ENCODE data around the gene APOD.

APOD gene

DNA sequence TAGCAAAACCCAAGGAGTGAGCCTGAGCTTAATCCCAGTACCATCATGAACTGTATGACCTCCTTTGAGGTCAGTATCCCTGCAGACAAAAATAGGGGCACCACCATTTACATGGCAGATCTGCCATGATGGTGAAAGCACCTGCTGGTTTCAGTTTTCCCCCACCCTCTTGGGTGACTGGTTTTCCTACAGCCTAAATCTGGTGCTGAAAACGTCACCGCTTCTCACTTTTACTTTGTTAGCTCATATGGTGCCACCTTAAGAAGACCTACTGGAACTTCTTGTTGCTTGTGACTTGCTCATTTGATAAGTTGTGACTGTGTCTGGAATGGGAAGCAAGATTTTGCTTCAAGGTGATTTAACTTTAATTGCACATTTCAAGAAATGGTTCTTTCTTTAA lies 45.7 kb downstream of the APOD start:
- H3K27me3 ChIP-seq = no peaks in the 10 kb centered on the region
- no peak overlapping the region for H3K4me3 ChIP-seq
- H3K27ac ChIP-seq = no peak overlapping the region
- peaks cover 0 to 52% (median 25%) of the 10 kb centered on the region in 4 donors for H3K4me1 ChIP-seq
- H3K36me3 ChIP-seq = no peaks in the 10 kb centered on the region
- TF ChIP-seq, protein P1, sequence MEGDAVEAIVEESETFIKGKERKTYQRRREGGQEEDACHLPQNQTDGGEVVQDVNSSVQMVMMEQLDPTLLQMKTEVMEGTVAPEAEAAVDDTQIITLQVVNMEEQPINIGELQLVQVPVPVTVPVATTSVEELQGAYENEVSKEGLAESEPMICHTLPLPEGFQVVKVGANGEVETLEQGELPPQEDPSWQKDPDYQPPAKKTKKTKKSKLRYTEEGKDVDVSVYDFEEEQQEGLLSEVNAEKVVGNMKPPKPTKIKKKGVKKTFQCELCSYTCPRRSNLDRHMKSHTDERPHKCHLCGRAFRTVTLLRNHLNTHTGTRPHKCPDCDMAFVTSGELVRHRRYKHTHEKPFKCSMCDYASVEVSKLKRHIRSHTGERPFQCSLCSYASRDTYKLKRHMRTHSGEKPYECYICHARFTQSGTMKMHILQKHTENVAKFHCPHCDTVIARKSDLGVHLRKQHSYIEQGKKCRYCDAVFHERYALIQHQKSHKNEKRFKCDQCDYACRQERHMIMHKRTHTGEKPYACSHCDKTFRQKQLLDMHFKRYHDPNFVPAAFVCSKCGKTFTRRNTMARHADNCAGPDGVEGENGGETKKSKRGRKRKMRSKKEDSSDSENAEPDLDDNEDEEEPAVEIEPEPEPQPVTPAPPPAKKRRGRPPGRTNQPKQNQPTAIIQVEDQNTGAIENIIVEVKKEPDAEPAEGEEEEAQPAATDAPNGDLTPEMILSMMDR (IDR thresholded peaks at IDR 0.05) = no peak
- DNase-seq = no peak
- intact Hi-C loops (cut with DNase I; ENCODE audit: low total_unique reads) = no loop called here
- H3K9me3 ChIP-seq = no peaks in the 10 kb centered on the region

DNA sequence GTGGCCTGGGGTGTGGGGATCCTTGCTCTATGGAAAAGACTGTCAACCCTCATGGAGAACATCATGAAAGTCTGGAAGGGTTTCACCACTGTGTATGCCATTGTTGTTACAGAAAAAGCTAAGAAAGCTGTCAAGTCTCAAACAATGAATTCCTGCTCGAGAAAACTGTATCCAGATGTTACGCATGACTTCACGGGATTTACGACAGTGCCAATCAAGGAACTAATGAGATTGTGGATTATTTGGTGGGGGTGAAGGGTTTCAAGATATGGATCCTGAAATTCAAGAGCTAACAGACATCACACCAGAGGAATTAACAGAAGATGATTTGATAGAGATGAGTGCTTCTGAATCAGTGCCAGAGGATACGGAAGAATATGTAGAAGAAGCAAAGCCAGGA lies 48.4 kb downstream of the APOD start:
- no peaks in the 10 kb centered on the region for H3K9me3 ChIP-seq
- H3K36me3 ChIP-seq = no peaks in the 10 kb centered on the region
- no peak overlapping the region for H3K27ac ChIP-seq
- no peaks in the 10 kb centered on the region for H3K27me3 ChIP-seq
- peaks cover 0 to 42% (median 8%) of the 10 kb centered on the region in 4 donors for H3K4me1 ChIP-seq
- H3K4me3 ChIP-seq = no peak overlapping the region
- DNase-seq = no peak
- TF ChIP-seq, protein P1 (IDR thresholded peaks at IDR 0.05) = no peak
- intact Hi-C loops (cut with DNase I; ENCODE audit: low total_unique reads) = no loop called here

DNA sequence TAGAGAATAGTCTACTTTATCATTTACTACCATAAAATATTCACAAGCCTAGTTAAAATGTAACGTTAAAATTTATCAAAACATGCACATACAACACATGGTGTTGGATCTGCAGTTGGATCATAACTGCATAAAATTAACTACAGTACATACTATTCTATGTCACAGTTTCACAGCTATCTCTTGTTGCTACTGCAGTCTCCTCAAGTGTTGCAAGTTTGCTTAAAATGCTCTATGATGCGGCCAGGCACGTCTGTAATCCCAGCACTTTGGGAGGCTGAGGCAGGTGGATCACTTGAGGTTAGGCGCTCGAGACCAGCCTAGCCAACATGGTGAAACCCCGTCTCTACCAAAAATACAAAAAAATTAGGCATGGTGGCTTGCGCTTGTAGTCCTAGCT lies 50.9 kb downstream of the APOD start:
- intact Hi-C loops (cut with DNase I; ENCODE audit: low total_unique reads) = no loop called here
- H3K27me3 ChIP-seq = no peaks in the 10 kb centered on the region
- no peak overlapping the region for H3K4me3 ChIP-seq
- H3K27ac ChIP-seq = no peak overlapping the region
- peaks cover 0 to 18% (median 1%) of the 10 kb centered on the region in 4 donors for H3K4me1 ChIP-seq
- TF ChIP-seq, protein P1 (IDR thresholded peaks at IDR 0.05) = no peak
- peaks cover 0 to 9% (median 0%) of the 10 kb centered on the region in 3 donors for H3K36me3 ChIP-seq
- DNase-seq = no peak
- no peaks in the 10 kb centered on the region for H3K9me3 ChIP-seq

DNA sequence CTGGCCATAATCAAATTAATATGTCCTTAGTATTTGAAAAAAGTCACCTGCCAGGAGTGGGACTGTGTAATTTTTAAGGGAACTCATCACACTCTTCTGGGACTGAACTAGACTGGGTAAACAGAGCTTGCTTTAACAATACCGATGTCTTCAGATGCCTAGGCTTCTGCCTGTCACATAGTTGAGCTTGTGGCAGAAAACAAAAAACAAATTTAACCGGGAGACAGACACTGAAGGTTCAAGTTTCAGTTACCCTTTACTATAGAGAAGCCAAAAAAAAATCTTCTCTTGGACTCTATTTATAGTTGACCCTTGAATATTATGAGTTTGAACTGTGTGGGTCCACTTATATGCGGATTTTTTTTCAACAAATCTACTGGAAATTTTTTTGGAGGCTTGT lies 51.4 kb downstream of the APOD start:
- intact Hi-C loops (cut with DNase I; ENCODE audit: low total_unique reads) = no loop called here
- DNase-seq = no peak
- Histone ChIP-seq H3K9me3 (no peaks in the 10 kb centered on the region), H3K36me3 (peaks cover 0 to 9% (median 0%) of the 10 kb centered on the region in 3 donors), H3K27ac (no peak overlapping the region), H3K4me1 (peaks cover 0 to 16% (median 1%) of the 10 kb centered on the region in 4 donors), H3K27me3 (no peaks in the 10 kb centered on the region), H3K4me3 (no peak overlapping the region)
- TF ChIP-seq, protein P1 (IDR thresholded peaks at IDR 0.05) = no peak

DNA sequence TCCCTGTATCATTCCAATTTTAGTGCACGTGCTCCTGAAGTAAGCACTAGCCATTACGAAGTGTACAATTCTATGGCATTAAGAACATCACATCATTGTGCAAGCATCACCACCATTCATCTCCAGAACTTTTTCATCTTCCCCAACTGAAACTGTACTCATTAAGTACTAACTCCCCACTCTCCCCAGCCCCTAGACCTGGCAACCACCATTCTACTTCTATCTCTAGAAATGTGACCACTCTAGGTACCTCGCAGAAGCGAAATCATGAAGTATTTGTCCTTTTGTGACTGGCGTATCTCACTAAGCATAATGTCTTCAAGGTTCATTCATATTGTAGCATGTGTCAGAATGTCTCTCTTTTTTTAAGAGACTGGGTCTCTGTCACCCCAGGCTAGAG lies 52.1 kb downstream of the APOD start:
- Histone ChIP-seq H3K36me3 (peaks cover 0 to 9% (median 6%) of the 10 kb centered on the region in 3 donors), H3K4me3 (no peak overlapping the region), H3K27ac (no peak overlapping the region), H3K4me1 (peaks cover 0 to 16% (median 1%) of the 10 kb centered on the region in 4 donors), H3K27me3 (no peaks in the 10 kb centered on the region), H3K9me3 (no peaks in the 10 kb centered on the region)
- intact Hi-C loops (cut with DNase I; ENCODE audit: low total_unique reads) = no loop called here
- no peak for DNase-seq
- TF ChIP-seq, protein P1 (IDR thresholded peaks at IDR 0.05) = no peak

DNA sequence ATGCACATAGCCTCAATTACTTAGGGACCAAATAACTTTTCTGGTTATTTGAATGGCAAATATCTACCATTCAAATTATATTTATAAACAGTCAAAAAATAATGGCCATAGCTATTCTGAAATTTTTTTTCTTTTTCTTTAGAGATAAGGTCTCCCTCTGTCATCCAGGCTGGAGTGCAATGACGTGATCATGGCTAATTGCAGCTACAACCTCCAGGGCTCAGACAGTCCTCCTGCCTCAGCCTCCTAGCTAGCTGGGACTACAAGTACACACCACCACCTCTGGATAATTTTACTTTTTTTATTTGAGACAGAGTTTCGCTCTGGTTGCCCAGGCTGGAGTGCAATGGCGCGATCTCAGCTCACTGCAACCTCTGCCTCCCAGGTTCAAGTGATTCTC lies 57.2 kb downstream of the APOD start:
- Histone ChIP-seq H3K4me3 (no peak overlapping the region), H3K36me3 (peaks cover 9 to 35% (median 13%) of the 10 kb centered on the region in 3 donors), H3K4me1 (no peaks in the 10 kb centered on the region), H3K27me3 (no peaks in the 10 kb centered on the region), H3K9me3 (no peaks in the 10 kb centered on the region), H3K27ac (no peak overlapping the region)
- intact Hi-C loops (cut with DNase I; ENCODE audit: low total_unique reads) = no loop called here
- TF ChIP-seq, protein P1 (IDR thresholded peaks at IDR 0.05) = no peak
- DNase-seq = no peak
